ENCODE measurements around the gene SLC23A1. TPM values are rescaled to one million over a fixed set of nuclear protein-coding genes. Genes with fewer than 3 reads are reported as not detected.
"Not testable (repeated sequence)": the region's sequence is repeated elsewhere in the genome, so short reads cannot be mapped to it uniquely, and the experiment has no call there.

The SLC23A1 gene
- total RNA-seq, 1 experiment from 2014 or later = 0.74 TPM

GRCh38 chr5:139390639-139391569 lies 7.8 kb upstream of the SLC23A1 start:
- DNase-seq (ENCODE audit: low spot score) = no peak

- no peak for DNase-seq (ENCODE audit: low spot score)
Measured at GRCh38 chr5:139389701-139390638, 6.9 kb upstream of the SLC23A1 start, which contains the start of gene MZB1. Gene MZB1, minus strand, starts transcription at chr5:139389913. Its CDS starts 57 bp downstream, at chr5:139389856.

- peak; percentile 75 for DNase-seq (ENCODE audit: low spot score)
Measured at GRCh38 chr5:139388198-139388821, 5.2 kb upstream of the SLC23A1 start.

- DNase-seq (ENCODE audit: low spot score) = no peak
Measured at GRCh38 chr5:139387611-139388197, 4.6 kb upstream of the SLC23A1 start.

- not testable (repeated sequence) for DNase-seq (ENCODE audit: low spot score)
Measured at GRCh38 chr5:139386956-139387355, 3.9 kb upstream of the SLC23A1 start.

GRCh38 chr5:139386050-139386438 lies 2.9 kb upstream of the SLC23A1 start:
- DNase-seq (ENCODE audit: low spot score) = no peak

- peak; percentile 50 for DNase-seq (ENCODE audit: low spot score)
Measured at GRCh38 chr5:139385061-139386049, 2.3 kb upstream of the SLC23A1 start.

- no peak for DNase-seq (ENCODE audit: low spot score)
Measured at GRCh38 chr5:139384591-139385051, 1.5 kb upstream of the SLC23A1 start.

GRCh38 chr5:139383993-139384590 lies 995 bp upstream of the SLC23A1 start:
- no peak for DNase-seq (ENCODE audit: low spot score)

- no peak for DNase-seq (ENCODE audit: low spot score)
Measured at GRCh38 chr5:139382807-139383206, 290 bp downstream of the SLC23A1 start.

GRCh38 chr5:139381837-139382761 lies 998 bp downstream of the SLC23A1 start:
- DNase-seq (ENCODE audit: low spot score) = no peak

- no peak for DNase-seq (ENCODE audit: low spot score)
Measured at GRCh38 chr5:139379626-139380449, 3.3 kb downstream of the SLC23A1 start.

- DNase-seq (ENCODE audit: low spot score) = peak; percentile 77
Measured at GRCh38 chr5:139378941-139379361, 4.1 kb downstream of the SLC23A1 start.

GRCh38 chr5:139378101-139378825 lies 4.8 kb downstream of the SLC23A1 start:
- no peak for DNase-seq (ENCODE audit: low spot score)

GRCh38 chr5:139377226-139377625 lies 5.9 kb downstream of the SLC23A1 start:
- no peak for DNase-seq (ENCODE audit: low spot score)

GRCh38 chr5:139376364-139376763 lies 6.7 kb downstream of the SLC23A1 start:
- no peak for DNase-seq (ENCODE audit: low spot score)

GRCh38 chr5:139374909-139375308 lies 8.2 kb downstream of the SLC23A1 start:
- no peak for DNase-seq (ENCODE audit: low spot score)
